ENCODE data around the gene NUP62.
A peak's percentile ranks its signal among the peaks of the same experiment; 100 is the strongest.
"Not testable (repeated sequence)": the region's sequence is repeated elsewhere in the genome, so short reads cannot be mapped to it uniquely, and the experiment has no call there.

Gene NUP62

GRCh38 chr19:49951806-49952478 lies 22.6 kb upstream of the NUP62 start:
- no peak for DNase-seq (ENCODE audit: low read depth in 2 of 2)

- no peak for DNase-seq (ENCODE audit: low read depth in 2 of 2)
Observed at GRCh38 chr19:49950956-49951526, 21.7 kb upstream of the NUP62 start.

GRCh38 chr19:49950590-49950948 lies 21.3 kb upstream of the NUP62 start:
- DNase-seq (ENCODE audit: low read depth in 2 of 2) = no peak

GRCh38 chr19:49949742-49950589 lies 20.7 kb upstream of the NUP62 start:
- no peak for DNase-seq (ENCODE audit: low read depth in 2 of 2)

- DNase-seq (ENCODE audit: low read depth in 2 of 2) = no peak
Observed at GRCh38 chr19:49946415-49946814, 17.1 kb upstream of the NUP62 start.

GRCh38 chr19:49944567-49944966 lies 15.3 kb upstream of the NUP62 start:
- not testable (repeated sequence) for DNase-seq (ENCODE audit: low read depth in 2 of 2)

- DNase-seq (ENCODE audit: low read depth in 2 of 2) = no peak
Observed at GRCh38 chr19:49940482-49940791, 11.1 kb upstream of the NUP62 start.

- no peak for DNase-seq (ENCODE audit: low read depth in 2 of 2)
Observed at GRCh38 chr19:49939721-49940481, 10.6 kb upstream of the NUP62 start.

GRCh38 chr19:49938662-49939061 lies 9.4 kb upstream of the NUP62 start:
- no peak for DNase-seq (ENCODE audit: low read depth in 2 of 2)

GRCh38 chr19:49937750-49938381 lies 8.6 kb upstream of the NUP62 start:
- DNase-seq (ENCODE audit: low read depth in 2 of 2) = peak; percentile 58 to 78

- no peak for DNase-seq (ENCODE audit: low read depth in 2 of 2)
Observed at GRCh38 chr19:49936549-49936948, 7.2 kb upstream of the NUP62 start.

GRCh38 chr19:49933643-49934042 lies 4.3 kb upstream of the NUP62 start:
- no peak for DNase-seq (ENCODE audit: low read depth in 2 of 2)

- DNase-seq (ENCODE audit: low read depth in 2 of 2) = no peak
Observed at GRCh38 chr19:49932731-49933131, 3.4 kb upstream of the NUP62 start.

GRCh38 chr19:49932041-49932451 lies 2.7 kb upstream of the NUP62 start:
- DNase-seq (ENCODE audit: low read depth in 2 of 2) = no peak

- no peak for DNase-seq (ENCODE audit: low read depth in 2 of 2)
Observed at GRCh38 chr19:49931293-49932040, 2.2 kb upstream of the NUP62 start.

- DNase-seq (ENCODE audit: low read depth in 2 of 2) = no peak
Observed at GRCh38 chr19:49930483-49931011, 1.2 kb upstream of the NUP62 start.

- DNase-seq (ENCODE audit: low read depth in 2 of 2) = peak; percentile 87 to 91
Observed at GRCh38 chr19:49929611-49930482, 543 bp upstream of the NUP62 start.

GRCh38 chr19:49927526-49928264 lies 1.6 kb downstream of the NUP62 start:
- no peak for DNase-seq (ENCODE audit: low read depth in 2 of 2)

- DNase-seq (ENCODE audit: low read depth in 2 of 2) = no peak
Observed at GRCh38 chr19:49926515-49926914, 2.8 kb downstream of the NUP62 start.
